ENCODE data around the gene MZT2B. TPM values are rescaled to one million over a fixed set of nuclear protein-coding genes. Genes with fewer than 3 reads are reported as not detected.
"Not testable (repeated sequence)": the region's sequence is repeated elsewhere in the genome, so short reads cannot be mapped to it uniquely, and the experiment has no call there.

Gene MZT2B
- total RNA-seq, 1 donor from 2014 or later, result 554 TPM

DNA sequence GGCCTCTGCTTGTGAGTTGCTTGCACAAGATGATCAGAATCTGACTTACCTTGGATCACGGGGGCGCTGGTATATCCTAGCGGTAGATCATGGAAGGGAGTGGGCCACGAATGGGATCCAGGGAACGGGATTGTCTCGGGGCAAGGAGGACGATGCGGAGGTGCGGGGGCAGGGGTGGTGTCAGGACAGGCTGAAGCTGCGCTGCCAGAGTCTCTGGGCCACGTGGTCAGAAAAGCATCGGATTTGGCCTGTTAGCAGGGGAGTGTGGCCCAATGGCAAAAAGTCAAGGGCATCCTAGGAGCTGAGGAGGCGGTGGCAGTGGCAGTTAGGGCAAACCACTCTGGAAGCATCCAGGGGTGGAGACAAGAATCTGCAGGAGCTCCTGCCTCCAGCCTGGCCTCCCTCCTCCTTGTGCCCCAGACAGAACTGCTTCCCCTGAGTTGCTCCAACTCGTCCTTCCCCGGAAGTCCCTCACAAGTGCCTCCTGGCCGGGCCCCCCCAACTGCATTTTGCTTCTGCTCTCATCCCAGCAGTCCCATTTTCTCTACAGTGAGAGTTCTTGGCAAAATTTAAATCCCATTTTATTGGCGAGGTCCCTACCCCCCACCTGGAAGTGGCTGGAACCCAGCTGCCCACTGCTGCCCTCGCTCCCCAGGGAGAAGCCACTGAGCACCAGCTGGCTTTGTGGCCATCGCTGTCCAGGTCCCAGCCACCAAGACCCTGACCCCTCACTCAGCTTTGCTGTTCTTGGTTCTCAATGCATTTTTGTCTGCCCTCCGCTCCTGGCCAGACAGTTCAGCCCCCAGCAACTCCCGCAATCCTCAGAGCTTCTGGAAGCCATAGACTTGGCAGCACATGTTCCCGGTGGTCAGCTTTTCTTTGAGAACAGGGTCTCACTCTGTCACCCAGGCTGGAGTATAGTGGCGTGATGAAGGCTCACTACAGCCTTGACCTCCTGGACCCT is 31.6 kb upstream of the MZT2B start:
- ATAC-seq (ENCODE audit: poor library complexity), result no peak

DNA sequence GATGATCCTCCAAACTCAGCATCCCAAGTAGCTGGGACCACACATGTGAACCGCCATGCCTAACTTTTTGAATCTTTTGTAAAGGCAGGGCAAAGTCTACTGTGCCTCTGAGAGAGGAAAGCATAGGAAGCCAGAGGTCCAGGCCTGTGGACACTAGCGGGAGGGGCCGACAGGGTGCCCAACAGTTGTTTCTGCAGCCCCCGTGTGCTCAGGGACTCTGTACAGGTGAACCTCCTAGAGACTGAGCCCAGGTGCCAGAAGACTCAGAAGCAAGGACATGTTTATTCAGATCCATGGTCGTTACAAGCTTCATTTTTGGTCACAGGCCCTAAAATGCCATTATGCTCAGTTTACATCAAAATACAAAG is 30.9 kb upstream of the MZT2B start:
- intact Hi-C loops (cut with DNase I); DNase-seq; ATAC-seq (ENCODE audit: poor library complexity): not testable (repeated sequence)

More for the DNA sequence above, 31.6 kb upstream of the MZT2B start:
- DNase-seq, result peak; percentile 23
- intact Hi-C loops (cut with DNase I), result no loop called here

DNA sequence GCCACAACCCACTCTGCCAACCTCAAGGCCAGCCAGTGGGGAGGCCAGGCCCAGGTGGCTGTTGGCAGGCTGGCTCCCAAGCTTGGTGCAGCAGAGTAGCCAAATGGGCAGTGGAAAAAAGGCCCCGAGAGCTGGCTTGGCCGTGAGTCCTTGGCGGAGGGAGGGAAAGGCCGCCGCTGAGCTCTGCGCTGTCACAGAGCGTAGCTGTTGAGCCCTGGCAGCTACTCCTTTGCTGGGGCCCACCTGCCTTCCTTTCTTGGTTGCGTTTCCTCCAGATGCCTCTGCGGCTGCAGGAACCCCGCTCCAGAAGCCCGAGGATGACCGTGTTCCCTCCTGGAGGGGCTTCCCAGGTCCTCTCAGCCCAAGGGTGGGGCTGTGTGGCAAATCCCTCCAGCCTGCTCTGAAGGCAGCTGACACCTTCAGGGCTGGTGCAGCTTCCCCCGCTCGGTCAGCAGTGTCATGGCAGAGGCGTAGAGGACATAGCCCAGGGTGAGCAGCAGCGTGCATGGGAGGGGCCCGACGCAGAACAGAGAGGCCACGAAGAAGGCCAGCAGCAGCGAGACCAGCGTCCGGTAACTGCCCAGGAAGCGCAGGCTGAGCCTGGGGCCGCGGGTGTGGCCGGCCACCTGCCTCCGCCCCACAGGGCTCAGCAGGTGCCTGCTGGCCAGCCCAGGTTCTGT is 29.8 kb upstream of the MZT2B start:
- intact Hi-C loops (cut with DNase I); ATAC-seq (ENCODE audit: poor library complexity): not testable (repeated sequence)
- DNase-seq, result peak; percentile 33

DNA sequence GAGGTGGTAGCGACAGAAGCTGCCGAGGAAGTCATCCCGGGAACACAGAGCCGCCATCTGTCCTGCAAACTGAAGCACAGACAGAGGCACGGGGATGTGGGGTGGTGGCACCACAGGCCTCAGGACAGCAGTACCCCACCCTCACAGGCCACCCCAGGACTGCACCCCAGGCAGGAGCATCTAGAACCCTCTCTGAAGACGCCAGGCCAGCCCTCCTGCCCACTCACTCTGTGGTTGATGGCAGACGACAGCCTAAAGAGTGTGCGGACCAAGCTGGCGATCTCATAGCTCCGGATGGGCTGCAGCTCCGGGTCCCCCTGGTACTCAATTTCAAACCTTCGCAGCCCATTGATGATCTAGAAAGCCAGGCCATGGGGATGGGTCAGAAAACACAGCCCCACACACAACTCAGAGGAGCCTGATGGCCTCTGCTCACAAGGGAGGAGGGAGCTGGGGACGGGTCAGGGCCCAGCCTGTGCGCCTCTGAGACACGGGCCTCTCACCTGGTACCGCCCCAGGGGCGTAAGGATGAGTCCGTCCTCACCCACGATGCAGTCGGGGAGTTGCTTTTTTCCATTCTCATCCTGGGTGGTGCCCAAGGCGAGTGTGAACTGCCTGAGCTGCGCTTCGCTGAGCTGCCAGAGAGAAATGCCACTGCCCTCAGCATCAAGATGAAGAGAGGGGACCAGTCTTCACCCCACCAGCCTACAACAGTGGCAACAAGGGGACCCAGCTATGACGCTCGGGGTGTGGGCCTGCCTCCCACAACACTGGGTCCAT is 29.1 kb upstream of the MZT2B start:
- intact Hi-C loops (cut with DNase I), result no loop called here
- DNase-seq, result peak; percentile 24
- ATAC-seq (ENCODE audit: poor library complexity), result no peak

DNA sequence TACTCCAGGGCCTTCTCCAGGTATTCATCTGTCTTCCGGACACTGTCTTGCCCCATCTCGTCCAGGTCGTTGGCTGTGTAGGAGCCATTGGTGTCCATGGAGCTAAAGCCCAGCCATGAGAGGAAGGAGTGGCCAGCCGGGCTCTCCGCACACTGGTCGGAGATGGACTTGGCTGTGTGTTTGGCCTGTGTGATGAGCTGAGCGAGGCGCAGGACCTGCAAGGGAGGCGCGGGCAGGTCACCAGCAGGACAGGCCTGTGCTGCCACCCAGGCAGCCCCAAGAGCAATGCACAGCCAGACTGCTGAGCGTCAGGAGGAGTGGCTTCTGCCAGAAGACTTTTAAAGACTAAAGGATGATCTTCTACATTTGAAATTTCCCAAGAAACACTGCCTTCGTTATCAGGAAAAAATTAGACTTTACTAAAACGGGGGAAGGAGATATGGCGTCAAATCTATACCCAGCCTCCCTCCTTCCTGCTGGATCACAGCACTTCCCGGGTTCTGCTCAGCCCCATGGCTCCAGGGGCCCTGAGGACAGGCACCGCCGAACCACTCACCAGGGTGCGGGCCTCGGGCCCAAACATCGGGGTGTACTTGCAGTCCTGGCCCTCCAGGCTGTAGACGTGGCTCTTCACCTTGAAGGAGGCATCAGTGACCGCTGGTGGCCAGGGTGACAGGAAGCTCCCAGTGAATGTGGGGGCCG is 28.2 kb upstream of the MZT2B start:
- ATAC-seq (ENCODE audit: poor library complexity); DNase-seq; intact Hi-C loops (cut with DNase I): not testable (repeated sequence)

DNA sequence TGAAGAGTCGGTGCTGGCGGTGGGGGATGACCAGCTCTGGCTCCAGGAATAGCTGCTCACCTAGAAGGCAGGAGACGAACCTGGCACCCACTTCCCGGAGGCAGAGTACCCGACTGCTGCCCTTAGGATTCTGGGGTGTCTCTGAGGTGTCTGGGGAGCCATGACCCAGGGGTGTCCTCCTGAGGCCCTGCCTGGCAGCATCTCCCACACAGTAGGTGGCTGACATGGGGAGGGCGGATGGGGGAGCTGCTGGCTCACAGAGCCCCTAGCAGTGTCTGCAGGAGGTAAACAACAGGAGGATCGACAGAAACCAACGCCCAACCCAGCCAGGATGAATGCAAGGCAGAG is 27.7 kb upstream of the MZT2B start:
- DNase-seq; ATAC-seq (ENCODE audit: poor library complexity); intact Hi-C loops (cut with DNase I): not testable (repeated sequence)

DNA sequence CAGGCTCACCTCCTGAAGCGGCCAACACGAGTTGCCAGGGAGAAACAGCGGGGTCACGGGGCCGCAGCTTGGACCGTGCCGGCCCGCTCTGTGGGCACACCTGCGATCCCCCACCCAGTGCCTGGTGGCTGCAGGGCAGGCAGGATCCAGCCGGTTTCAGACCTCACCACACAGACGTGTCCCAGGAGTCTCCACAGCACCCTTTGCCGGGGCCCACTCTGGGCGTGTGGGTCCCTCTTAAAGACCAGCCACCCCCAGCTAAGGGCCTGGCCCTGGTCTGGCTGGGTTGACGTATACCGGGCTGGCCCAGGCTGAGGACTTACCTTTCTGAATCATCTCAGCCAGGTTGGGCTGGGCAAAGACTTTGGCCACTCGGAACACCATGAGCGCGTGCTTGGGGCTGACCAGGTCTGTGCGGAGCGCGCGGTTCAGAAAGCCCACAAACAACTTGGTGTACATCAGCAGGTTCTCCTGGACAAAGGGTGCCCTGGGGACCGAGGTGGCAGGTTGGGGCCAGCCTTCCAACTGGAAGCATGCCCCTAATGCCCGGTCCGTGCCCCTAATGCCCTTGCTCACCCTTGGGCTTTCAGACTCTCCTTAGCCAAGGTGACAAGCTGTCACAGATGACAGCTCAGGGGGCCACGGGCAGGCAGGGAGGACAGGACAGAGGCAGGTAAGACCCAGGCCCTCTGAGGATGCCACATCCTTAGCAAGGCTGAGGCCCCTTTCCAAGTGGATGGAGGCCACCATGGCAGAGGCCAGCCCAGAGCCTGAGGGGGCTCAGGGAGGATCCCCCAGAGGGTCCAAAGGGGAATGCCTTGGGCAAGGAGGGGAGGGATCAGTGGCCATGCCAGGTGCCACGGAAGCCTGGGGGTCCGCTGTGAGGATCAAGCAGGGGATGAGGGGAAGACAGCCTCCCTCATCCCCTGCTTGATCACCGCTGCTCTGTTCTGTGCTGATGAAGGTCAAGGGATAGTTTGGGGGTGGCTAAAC is 27.0 kb upstream of the MZT2B start:
- DNase-seq, result no peak

DNA sequence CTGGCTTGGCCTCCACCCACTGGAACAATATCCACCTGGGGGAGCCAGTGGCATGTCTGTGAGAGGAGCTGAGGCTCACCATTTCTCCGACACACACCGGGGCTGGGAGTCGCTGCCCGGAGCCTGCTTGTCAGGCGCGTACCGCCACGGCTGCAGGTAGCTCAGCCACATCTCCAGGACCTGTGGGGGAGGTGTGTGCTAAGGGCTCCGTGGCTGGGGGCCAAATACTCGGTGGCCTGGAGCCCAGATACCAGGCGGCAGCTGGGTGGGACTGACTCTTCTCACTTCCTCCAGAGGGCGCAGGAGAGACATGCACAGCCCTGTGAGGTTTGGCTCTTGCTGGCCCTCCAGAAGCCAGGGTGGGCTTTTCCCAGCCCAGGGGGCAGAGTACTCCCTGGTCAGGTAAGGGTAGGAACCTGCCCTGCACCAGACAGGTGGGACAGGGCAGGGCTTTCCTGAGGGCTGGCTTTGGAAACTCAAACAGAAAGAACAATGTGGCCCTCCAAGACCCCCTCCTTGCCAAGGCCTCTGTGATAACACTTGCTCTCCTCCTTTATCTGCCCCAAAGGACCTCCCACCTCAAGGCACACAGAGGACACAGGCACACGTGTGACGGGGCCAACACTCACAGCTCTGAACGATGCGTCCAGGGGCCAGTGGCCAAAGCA is 26.0 kb upstream of the MZT2B start:
- intact Hi-C loops (cut with DNase I), result loop anchor here (5.0 kb wide), 1 partner anchor 176 kb away; no protein-coding TSS in a partner anchor
- ATAC-seq (ENCODE audit: poor library complexity) (peak; percentile 83), DNase-seq (peak; percentile 81)

More for the DNA sequence above, 27.0 kb upstream of the MZT2B start:
- intact Hi-C loops (cut with DNase I), result loop anchor here (5.0 kb wide), 1 partner anchor 177 kb away; no protein-coding TSS in a partner anchor
- ATAC-seq (ENCODE audit: poor library complexity), result no peak

DNA sequence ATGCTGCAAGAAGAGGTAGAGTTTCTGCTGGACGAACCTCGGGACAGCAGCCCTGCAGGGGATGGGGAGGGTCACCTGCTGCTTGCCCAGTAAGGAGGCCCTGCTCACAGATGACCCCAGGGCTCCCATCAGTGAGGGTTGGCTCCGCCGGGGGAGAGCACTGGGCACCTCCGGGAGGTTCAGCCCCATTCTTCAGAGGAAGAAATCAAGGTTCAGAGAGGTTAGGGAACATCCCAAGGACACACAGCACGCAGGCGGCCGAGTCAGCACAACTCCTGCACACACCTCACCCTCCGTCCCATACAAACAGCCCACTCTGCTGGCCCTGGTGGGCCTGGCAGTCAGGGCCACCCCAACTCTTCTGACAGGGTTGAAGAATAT is 25.4 kb upstream of the MZT2B start:
- ATAC-seq (ENCODE audit: poor library complexity) (no peak), DNase-seq (no peak)
- intact Hi-C loops (cut with DNase I), result loop anchor here (5.0 kb wide), 1 partner anchor 176 kb away; no protein-coding TSS in a partner anchor

DNA sequence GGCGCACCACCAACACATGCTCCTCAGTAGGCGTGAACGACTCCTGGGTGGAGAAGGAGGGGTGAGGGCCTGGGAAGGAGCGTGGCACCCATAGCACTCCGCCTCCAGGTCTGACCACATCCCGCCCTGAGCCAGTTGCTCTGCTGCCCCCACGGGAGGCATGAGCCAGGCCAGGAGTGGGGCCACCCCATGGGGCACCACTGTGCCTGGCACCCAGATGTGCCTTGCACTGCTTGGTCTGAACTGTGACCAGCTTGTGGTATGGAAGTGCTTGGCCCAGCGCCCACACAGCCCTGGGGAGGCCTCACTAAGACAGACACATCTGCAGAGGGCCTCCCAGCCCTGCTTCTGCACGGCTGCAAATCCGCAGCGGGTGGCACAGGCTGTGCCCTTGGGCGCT is 24.7 kb upstream of the MZT2B start:
- not testable (repeated sequence) for DNase-seq; ATAC-seq (ENCODE audit: poor library complexity)
- intact Hi-C loops (cut with DNase I), result loop anchor here (5.0 kb wide), 1 partner anchor 175 kb away; no protein-coding TSS in a partner anchor

DNA sequence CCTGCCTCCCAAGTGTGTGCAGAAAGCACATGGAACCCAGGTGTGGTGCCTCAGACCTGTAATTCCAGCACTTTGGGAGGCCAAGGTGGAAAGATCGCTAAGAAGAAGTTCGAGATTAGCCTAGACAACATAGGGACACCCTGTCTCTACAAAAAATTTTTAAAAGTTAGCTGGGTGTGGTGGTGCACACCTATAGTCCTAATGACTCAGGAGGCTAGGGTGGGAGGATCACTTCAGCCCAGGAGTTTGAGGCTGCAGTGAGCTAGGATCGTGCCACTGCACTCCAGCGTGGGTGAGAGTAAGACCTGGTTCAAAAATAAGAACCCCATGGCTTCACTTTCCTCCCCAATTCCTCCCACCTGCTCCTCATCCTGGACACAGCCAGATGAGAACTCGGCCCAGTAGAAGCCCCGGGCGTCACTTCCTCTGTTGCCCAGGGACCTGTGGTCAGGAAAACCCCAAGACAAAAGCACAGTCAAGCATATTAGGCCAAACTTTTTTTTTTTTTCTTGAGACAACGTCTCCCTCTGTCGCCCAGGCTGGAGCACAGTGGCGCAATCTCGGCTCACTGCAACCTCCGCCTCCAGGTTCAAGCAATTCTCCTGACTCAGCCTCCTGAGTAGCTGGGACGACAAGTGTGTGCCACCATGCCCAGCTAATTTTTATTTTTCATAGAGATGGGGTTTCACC is 24.1 kb upstream of the MZT2B start:
- intact Hi-C loops (cut with DNase I), result loop anchor here (5.0 kb wide), 1 partner anchor 174 kb away; no protein-coding TSS in a partner anchor
- DNase-seq, result not testable (repeated sequence)

DNA sequence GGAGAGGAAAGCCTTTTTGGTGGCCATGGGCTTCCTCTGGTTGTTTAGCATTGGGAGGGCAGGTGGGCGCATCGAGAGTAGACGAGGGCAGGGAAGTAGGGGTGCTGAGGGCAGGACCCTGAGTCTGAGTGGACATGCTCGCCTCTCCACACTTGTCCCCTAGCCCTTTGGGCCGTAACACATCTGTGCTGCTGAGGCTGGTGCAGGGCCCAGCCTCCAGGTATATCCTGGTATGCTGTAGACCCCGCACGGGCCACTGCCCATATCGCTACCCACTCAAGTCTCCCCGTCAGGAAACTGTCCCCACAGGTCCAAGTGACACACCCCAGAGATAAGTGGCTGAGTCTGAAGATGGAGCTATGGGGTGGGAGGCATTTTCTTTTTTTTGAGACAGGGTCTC is 23.4 kb upstream of the MZT2B start:
- ATAC-seq (ENCODE audit: poor library complexity) (no peak), DNase-seq (no peak)
- intact Hi-C loops (cut with DNase I), result loop anchor here (5.0 kb wide), 1 partner anchor 174 kb away; no protein-coding TSS in a partner anchor

More for the DNA sequence above, 24.1 kb upstream of the MZT2B start:
- not testable (repeated sequence) for ATAC-seq (ENCODE audit: poor library complexity)

DNA sequence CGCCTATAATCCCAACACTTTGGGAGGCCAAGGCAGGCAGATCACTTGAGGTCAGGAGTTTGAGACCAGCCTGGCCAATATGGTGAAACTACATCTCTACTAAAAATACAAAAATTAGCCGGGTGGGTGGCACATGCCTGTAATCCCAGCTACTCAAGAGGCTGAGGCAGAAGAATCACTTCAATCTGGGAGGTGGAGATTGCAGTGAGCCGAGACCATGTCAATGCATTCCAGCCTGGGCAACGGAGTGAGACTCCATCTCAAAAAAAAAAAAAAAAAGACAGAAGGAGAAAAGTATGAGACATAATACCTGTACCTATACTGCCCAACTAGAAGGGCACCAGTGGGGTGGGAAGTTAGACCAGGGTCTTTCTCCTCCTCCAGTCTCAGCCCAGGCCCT is 22.7 kb upstream of the MZT2B start:
- not testable (repeated sequence) for DNase-seq; ATAC-seq (ENCODE audit: poor library complexity)
- intact Hi-C loops (cut with DNase I), result loop anchor here (5.0 kb wide), 1 partner anchor 173 kb away; no protein-coding TSS in a partner anchor

DNA sequence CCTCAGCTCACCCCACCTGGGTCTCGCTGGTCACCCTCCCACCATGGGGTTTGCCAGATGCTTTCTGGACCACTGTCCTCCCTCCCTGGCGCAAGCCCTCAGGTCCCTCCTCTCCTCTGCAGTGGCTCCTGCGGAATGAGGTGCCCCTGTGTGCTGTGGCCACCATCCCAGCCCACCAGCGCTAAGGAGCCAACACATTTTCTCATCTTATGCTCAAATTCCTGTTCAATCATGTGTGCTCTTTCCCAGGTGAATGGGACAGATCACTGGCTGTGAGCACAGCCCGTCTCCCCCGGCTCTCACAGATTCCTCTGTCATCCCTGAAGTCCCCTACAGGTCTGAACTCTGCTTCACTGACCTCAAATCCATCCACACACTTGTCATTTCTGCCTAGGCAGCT is 21.9 kb upstream of the MZT2B start:
- no peak for DNase-seq

DNA sequence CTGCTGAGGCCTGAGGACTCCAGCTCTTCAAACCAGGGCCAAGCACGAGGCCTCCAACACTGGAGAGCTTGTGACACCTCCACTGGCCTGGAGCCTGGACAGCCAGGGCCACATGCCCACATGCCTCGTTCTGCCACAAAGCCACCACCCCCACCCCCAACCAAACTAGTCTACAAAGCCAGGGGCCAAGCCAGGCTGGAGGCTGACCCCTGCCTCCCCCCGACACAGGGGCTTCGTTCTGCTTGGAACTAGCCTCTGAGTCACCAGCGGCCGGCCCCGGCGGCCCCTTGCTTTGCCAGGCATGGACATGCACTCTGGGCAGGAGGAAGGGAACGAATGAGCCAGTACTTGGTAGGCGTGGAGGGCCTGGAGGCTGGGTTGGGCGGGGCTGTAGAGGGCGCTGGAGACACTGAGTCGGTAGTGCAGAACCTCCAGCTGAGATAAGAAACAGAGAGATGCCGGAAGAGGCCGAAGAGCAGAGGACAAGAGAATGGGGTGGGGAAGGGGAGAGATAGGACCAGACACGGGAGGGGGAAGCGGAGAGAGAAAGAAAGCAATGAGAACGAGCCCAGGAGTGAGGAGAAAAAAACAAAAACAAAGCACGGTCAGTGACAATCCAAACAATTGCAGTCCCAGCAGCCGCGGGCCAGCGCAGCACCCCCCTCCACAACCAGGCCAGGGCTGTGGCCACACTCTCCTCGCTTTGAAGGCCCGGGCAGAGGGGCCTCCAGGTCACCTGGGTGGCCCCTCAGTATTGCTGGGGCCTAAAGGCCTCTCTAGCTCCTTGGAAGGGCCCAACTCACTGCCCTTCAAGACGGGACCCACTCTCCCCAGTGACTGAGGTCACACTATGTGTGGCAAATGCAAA is 21.0 kb upstream of the MZT2B start:
- ATAC-seq (ENCODE audit: poor library complexity) (peak; percentile 81), DNase-seq (peak; percentile 72)
- intact Hi-C loops (cut with DNase I), result not testable (repeated sequence)

More for the DNA sequence above, 21.9 kb upstream of the MZT2B start:
- no peak for ATAC-seq (ENCODE audit: poor library complexity)
- intact Hi-C loops (cut with DNase I), result no loop called here
